Renal cortex interstitium (tissue), 15 donors: ENCODE results near the gene EFR3B. TPM values are rescaled to one million over a fixed set of nuclear protein-coding genes. Genes with fewer than 3 reads are reported as not detected.
A peak's percentile ranks its signal among the peaks of the same experiment; 100 is the strongest.
"Not testable (repeated sequence)": the region's sequence is repeated elsewhere in the genome, so short reads cannot be mapped to it uniquely, and the experiment has no call there.

Source experiments
- DNase-seq, 11 donors: peaks; one replicate each; pipeline ENCODE4 v3.0.0-alpha.2; 2013; ENCODE audit warnings: low read depth in 9 of 11, low spot score in 4 of 11; ENCODE audit errors: extremely low read depth in 1 of 11
- long read RNA-seq, 16 experiments: transcript quantifications; one replicate each; lab custom pipeline, GENCODE V29; 2026
- polyA plus RNA-seq, 3 donors: library from polyadenylated mRNA; unstranded; fragments of 120-200 nt; gene quantifications; one replicate each; pipeline ENCODE4 v1.2.1, GENCODE V29; 2013; ENCODE audit not compliant: insufficient read length in 3 of 3

EFR3B gene
- polyA plus RNA-seq = 1 to 10 TPM; 5.9 to 7.5 (median 7.4) TPM
- long read RNA-seq, donor 1 = 0 reads
- long read RNA-seq, donor 2 = 0 reads
- long read RNA-seq, donor 3, full-length matches to known transcripts = 1 of 1 reads
- long read RNA-seq, donor 3, partial matches to known transcripts = 0 of 1 reads
- long read RNA-seq, donor 3, other reads (novel, unspliced or antisense) = 0 of 1 reads
- long read RNA-seq, donor 4, full-length matches to known transcripts = 1 of 1 reads
- long read RNA-seq, donor 4, partial matches to known transcripts = 0 of 1 reads
- long read RNA-seq, donor 4, other reads (novel, unspliced or antisense) = 0 of 1 reads
- long read RNA-seq, donor 5 = 0 reads
- long read RNA-seq, donor 6 = 0 reads
- long read RNA-seq, donor 7 = 0 reads
- long read RNA-seq, donor 8 = 0 reads
- long read RNA-seq, donor 9 = 0 reads
- long read RNA-seq, donor 10 = 0 reads
- long read RNA-seq, donor 11 = 0 reads
- long read RNA-seq, donor 12 = 0 reads
- long read RNA-seq, donor 13, partial matches to known transcripts = 0 of 20 reads
- long read RNA-seq, donor 13, other reads (novel, unspliced or antisense) = 20 of 20 reads
- long read RNA-seq, donor 14 = 0 reads
- long read RNA-seq, donor 15 = 0 reads
- long read RNA-seq, donor 16, partial matches to known transcripts = 21 of 21 reads
- long read RNA-seq, donor 16, other reads (novel, unspliced or antisense) = 0 of 21 reads

DNA sequence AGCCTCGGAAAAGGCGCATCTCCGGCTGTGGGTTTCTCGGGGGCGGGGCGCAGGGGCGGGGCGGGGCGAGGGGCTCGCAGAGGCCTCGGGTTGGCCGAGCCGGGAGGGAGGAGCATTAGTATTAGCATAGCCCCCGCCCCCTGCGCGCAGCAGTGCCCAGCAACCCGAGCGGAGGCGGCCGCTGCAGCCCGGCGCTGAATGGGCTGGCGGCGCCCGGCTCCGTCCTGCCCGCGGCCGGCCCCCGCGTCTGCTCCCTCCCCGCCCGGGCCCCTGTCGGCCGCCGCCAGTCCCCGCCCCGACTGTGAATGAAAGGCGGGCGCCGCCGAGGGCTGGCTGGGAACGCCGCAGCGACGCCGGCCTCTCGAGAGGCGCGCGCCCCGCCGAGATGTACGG, at the start of gene EFR3B:
TSS of gene EFR3B (plus strand) at position 149 of the 393 bp plus-strand sequence. CDS start at position 386, 237 bp downstream.
- peak; percentile 64 to 93 (median 89) for DNase-seq

DNA sequence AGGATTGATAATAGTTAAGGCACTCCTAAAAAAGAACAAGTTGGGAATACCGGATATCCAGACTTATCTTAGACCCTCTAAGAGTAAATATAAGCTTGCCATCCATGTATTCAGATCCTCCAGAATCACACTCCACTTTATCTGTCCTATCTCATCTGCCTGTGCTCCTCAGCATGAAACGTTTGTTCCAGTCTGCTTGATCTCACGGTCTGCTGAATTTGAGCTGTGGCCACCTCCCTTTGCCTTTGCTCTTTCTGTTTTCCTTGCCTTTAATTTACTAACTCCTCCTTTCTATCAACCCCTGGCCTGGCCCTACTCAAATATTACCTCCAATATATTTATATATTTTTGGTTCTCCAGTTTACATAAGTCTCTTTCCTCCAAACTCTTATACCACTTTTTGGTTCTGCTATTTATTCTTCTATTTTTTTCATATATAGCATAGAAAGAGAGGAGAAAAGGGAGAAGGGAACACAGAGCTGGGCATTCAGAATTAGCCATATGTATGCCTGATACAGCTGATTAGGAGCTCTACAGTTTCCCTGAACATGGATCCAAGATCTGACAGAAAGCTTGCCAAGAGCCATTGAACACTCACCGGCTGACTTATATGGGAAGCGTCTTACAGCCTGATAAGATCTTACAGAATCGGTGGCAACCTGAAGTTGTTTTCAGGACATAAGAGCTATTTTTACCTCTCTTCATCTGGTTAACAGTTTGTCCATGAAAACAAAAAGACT, 48.3 kb upstream of the EFR3B start:
- no peak for DNase-seq

DNA sequence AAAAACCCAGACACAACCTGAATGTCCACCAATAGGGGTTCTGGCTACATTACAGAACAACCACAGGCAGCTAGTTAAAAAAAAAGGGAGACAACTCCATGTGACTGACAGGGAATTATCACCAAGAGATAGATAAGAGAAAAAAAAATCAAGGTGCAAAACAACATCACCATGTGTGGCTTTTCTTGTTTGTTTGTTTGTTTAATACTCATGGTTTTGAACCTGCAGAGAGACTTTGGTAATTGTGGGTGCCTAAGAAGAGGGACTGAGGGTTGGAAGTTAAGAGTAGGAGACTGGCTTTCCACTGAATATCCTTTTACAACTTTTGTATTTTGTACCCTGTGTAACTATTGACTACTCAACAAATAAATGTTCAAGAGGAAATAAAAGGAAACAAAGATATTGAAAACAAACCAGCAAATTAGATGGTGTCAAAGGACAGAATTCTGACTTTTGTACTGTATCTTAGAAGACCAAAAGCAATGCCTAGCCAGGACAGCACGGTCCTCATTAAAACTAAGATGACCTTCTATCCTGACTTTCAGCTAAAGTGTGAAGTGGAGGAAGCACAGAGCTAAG, 47.6 kb upstream of the EFR3B start:
- no peak for DNase-seq

- DNase-seq = not testable (repeated sequence)
Observed at GRCh38 chr2:24999097-24999496, 42.8 kb upstream of the EFR3B start.

GRCh38 chr2:25000036-25000435, 41.8 kb upstream of the EFR3B start:
- no peak for DNase-seq

- DNase-seq = no peak
Observed at GRCh38 chr2:25000503-25001324, 41.2 kb upstream of the EFR3B start.

DNA sequence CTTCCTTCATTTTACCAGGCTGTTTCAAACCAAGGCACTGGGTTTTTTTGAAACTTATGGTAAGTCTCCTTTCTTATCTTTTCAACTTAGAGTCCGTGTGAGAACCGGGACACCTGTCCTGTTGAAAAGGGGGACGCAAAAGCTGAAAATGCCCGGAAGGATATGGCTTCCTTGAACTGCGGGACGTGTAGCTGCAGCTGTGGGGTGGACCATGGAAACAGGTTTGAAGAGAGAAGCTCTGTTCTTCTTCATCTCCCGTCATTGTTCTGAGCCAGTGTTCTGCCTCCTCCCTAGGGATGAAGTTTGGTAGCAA, 40.6 kb upstream of the EFR3B start:
- DNase-seq = no peak

GRCh38 chr2:25002066-25002465, 39.8 kb upstream of the EFR3B start:
- no peak for DNase-seq

DNA sequence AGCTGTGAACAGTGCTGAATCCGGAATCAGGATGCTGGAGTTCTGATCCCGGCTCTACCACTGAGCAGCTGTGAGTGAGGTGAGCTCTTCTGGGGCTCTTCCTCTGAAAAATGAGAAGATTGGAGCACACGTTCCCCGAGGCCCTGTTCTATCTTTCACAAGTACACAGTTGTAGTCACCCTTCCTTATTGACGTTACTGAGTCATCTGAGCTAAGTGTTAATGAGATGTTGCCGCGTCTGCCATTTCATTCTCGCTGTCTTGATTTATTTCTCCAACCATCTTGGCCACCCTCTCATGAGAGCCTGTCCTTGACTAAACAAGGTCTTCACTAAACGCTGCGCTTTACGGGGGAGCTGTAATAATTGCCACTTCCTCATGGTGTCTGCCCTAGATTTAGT, 31.9 kb upstream of the EFR3B start:
- no peak for DNase-seq

DNA sequence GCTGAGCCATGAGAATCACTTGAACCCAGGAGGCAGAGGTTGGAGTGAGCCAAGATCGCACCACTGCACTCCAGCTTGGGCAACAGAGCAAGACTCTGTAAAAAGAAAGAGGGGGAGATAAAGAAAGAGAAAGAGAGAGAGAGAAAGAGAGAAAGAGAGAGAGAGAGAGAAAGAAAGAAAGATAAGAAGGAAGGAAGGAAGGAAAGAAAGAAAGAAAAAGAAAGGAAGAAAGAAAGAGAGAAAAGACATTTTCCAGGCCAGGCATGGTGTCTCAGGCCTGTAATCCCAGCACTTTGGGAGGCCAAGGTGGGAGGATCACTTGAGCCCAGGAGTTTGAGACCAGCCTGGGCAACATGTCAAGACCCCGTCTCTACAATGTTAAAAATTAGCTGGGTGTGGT, 30.5 kb upstream of the EFR3B start:
- DNase-seq = not testable (repeated sequence)

GRCh38 chr2:25014631-25015030, 27.2 kb upstream of the EFR3B start:
- no peak for DNase-seq

- no peak for DNase-seq
Observed at GRCh38 chr2:25018681-25019080, 23.2 kb upstream of the EFR3B start.

DNA sequence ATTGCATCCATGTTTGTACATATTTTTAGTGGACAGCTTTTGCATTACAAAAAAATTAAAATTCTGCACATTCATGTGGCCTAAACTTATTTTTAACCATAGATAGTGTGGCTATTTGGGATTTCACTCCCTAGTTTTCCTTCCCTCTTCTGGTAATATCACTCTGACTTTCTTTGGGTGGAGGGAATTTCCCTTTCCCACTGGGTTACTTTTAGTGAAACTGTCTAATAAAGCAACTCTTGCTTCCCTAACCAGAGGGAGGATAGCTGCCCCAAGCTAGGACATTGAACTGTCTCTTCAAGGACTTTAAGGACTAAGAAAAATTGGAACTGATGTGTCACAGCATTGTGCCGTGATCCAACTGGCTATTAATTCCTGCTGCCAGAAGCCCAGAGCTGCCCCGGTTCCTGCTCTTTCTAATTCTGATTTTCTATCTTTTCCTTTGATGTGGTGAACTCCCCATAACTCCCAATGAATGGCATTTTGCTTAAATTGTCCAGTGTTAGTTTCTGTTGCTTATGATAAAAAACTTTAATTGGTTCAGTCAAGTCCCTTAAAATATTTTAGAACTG, 20.0 kb upstream of the EFR3B start:
- DNase-seq = no peak

DNA sequence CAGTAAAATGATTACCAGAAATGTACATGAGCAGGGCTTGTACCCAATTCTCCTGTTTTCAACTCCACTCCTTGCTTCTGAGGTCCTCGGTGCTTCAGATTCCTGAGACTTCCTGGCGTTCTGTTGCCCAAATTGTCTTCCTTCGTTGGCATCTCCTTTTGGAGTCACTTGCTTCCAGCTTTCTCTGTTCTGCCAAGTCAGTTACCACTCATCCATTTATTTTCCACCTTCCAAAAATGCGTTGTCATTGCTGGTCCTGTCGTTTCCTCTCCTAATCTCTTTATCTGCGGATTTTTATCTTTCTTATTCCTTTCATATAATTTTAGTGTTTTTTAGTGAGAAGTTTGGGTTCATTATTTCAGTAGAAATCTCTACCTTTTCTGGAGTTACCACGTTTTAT, 18.5 kb upstream of the EFR3B start:
- DNase-seq = no peak

GRCh38 chr2:25025229-25026007, 16.5 kb upstream of the EFR3B start:
- DNase-seq = peak in 2 of 11 donors; percentile 11 to 16

DNA sequence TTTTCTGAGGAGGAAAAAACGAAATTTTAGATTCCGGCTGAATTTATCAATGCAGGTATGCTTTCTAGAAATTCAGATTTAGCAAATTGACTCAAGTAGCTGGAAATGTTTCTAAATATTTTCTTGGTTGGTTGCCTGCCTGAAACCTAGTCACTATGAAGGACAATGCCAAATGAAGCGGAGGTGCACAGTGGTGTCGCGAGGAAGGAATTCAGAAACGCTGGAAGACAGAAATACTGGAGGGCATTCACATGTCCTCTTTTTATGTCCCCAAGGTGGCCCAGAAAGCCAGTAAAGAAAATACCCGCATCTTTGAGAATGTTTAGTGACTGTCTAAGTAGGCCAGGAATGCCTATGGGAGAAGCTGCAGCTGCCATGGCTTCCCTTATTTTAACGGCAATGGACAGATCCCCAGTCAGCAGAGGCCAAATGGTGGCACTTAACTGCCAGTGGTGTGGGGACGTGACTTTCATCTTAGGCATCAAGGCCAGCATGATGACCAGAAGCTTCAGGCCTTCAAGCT, 15.8 kb upstream of the EFR3B start:
- DNase-seq = no peak

DNA sequence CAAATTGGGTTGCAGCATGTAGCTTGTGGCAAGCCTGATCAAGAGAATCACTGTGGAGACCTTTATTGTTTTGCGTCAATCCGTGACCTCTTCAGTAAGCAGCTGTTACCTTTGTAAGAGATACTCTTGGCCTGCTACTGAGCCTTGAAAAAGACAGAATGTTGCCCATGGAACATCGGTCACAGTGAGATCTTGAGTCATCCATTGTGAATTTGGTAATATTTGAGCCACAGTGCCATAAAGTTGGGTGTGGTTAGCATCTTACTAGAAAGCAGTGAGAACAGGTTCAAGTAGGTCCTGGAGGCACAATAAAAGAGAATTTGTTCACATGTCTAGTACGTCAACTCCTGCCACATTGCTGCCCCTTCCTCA, 12.7 kb upstream of the EFR3B start:
- no peak for DNase-seq

GRCh38 chr2:25030702-25031101, 11.2 kb upstream of the EFR3B start:
- DNase-seq = no peak
